Stimulated activated CD4-positive, alpha-beta T cell treated with anti-CD3 and anti-CD28 coated beads, Interleukin-1b, Interleukin-23, amount 100 ng/mL, for 48 hours (primary cell): ENCODE results near the gene SDF4.
"Not testable (repeated sequence)": the region's sequence is repeated elsewhere in the genome, so short reads cannot be mapped to it uniquely, and the experiment has no call there.

Source experiments
- DNase-seq: peaks from one replicate; pipeline ENCODE4 v3.0.0-alpha.2; 2020

Gene SDF4

GRCh38 chr1:1259119-1259488 lies 27.3 kb upstream of the SDF4 start:
- DNase-seq, result no peak

- DNase-seq, result no peak
Observed at GRCh38 chr1:1256956-1257871, 25.4 kb upstream of the SDF4 start.

- DNase-seq, result no peak
Observed at GRCh38 chr1:1255611-1256010, 23.8 kb upstream of the SDF4 start.

GRCh38 chr1:1255078-1255477 lies 23.3 kb upstream of the SDF4 start:
- DNase-seq, result no peak

- DNase-seq, result no peak
Observed at GRCh38 chr1:1254667-1254998, 22.8 kb upstream of the SDF4 start.

GRCh38 chr1:1253972-1254666 lies 22.3 kb upstream of the SDF4 start:
- DNase-seq, result no peak

- DNase-seq, result no peak
Observed at GRCh38 chr1:1253314-1253713, 21.5 kb upstream of the SDF4 start.

- peak; percentile 62 for DNase-seq
Observed at GRCh38 chr1:1250786-1251284, 19.0 kb upstream of the SDF4 start.

GRCh38 chr1:1248009-1248913 lies 16.5 kb upstream of the SDF4 start:
- not testable (repeated sequence) for DNase-seq

GRCh38 chr1:1247341-1247913 lies 15.6 kb upstream of the SDF4 start:
- DNase-seq, result no peak

- no peak for DNase-seq
Observed at GRCh38 chr1:1246577-1247340, 15.0 kb upstream of the SDF4 start, which contains the start of gene C1QTNF12. Gene C1QTNF12, minus strand, starts transcription at chr1:1246722. Its CDS starts 32 bp downstream, at chr1:1246690.

GRCh38 chr1:1245817-1246576 lies 14.2 kb upstream of the SDF4 start:
- DNase-seq, result no peak

GRCh38 chr1:1245178-1245816 lies 13.5 kb upstream of the SDF4 start:
- no peak for DNase-seq

- no peak for DNase-seq
Observed at GRCh38 chr1:1244192-1244811, 12.5 kb upstream of the SDF4 start.

GRCh38 chr1:1243807-1244191 lies 12.0 kb upstream of the SDF4 start:
- no peak for DNase-seq

GRCh38 chr1:1243266-1243660 lies 11.5 kb upstream of the SDF4 start:
- DNase-seq, result no peak

- DNase-seq, result no peak
Observed at GRCh38 chr1:1242461-1243265, 10.9 kb upstream of the SDF4 start.

GRCh38 chr1:1241588-1242219 lies 9.9 kb upstream of the SDF4 start:
- no peak for DNase-seq
